ENCODE measurements around the gene EMX2.
"Not testable (repeated sequence)": the region's sequence is repeated elsewhere in the genome, so short reads cannot be mapped to it uniquely, and the experiment has no call there.

EMX2 gene

GRCh38 chr10:117542706-117543224, at the start of gene EMX2:
Gene EMX2 (plus strand): TSS chr10:117542746. CDS start chr10:117543268, 522 bp downstream.
- DNase-seq = no peak

- no peak for DNase-seq
Observed at GRCh38 chr10:117496031-117496430, 46.5 kb upstream of the EMX2 start.

- DNase-seq = peak; percentile 38 to 50
Observed at GRCh38 chr10:117496616-117497028, 45.9 kb upstream of the EMX2 start.

GRCh38 chr10:117497736-117498135, 44.8 kb upstream of the EMX2 start:
- DNase-seq = no peak

GRCh38 chr10:117499248-117500105, 43.1 kb upstream of the EMX2 start:
- no peak for DNase-seq

- DNase-seq = no peak
Observed at GRCh38 chr10:117500456-117500855, 42.1 kb upstream of the EMX2 start.

- no peak for DNase-seq
Observed at GRCh38 chr10:117501460-117502035, 41.0 kb upstream of the EMX2 start.

GRCh38 chr10:117502421-117503243, 39.9 kb upstream of the EMX2 start:
- DNase-seq = no peak

- DNase-seq = peak in 1 of 2 experiments; percentile 14
Observed at GRCh38 chr10:117503244-117504205, 39.0 kb upstream of the EMX2 start.

GRCh38 chr10:117504562-117504961, 38.0 kb upstream of the EMX2 start:
- DNase-seq = no peak

GRCh38 chr10:117507081-117507480, 35.5 kb upstream of the EMX2 start:
- DNase-seq = not testable (repeated sequence)

- no peak for DNase-seq
Observed at GRCh38 chr10:117509573-117509972, 33.0 kb upstream of the EMX2 start.

GRCh38 chr10:117511601-117512390, 30.8 kb upstream of the EMX2 start:
- no peak for DNase-seq

- no peak for DNase-seq
Observed at GRCh38 chr10:117514971-117515370, 27.6 kb upstream of the EMX2 start.

- no peak for DNase-seq
Observed at GRCh38 chr10:117516681-117517080, 25.9 kb upstream of the EMX2 start.

- DNase-seq = no peak
Observed at GRCh38 chr10:117518246-117518645, 24.3 kb upstream of the EMX2 start.

GRCh38 chr10:117519286-117519685, 23.3 kb upstream of the EMX2 start:
- DNase-seq = no peak

GRCh38 chr10:117519879-117520278, 22.7 kb upstream of the EMX2 start:
- DNase-seq = no peak

GRCh38 chr10:117530791-117531190, 11.8 kb upstream of the EMX2 start:
- no peak for DNase-seq

GRCh38 chr10:117531371-117532002, 11.1 kb upstream of the EMX2 start:
- DNase-seq = no peak

GRCh38 chr10:117532003-117532385, 10.6 kb upstream of the EMX2 start:
- DNase-seq = no peak

Data from SHP77 (cell line).